Pancreas (tissue), 10 donors: Measurements from ENCODE around the gene TAS2R38. TPM values are rescaled to one million over a fixed set of nuclear protein-coding genes. Genes with fewer than 3 reads are reported as not detected.

Experiments
- ATAC-seq, 4 donors: fragments of 200-7000 bp; cut with Tn5 transposase; one replicate each; pipeline versions ENCODE4 v1.8.0 to v1.9.1; 2020; ENCODE audit warnings: mild to moderate bottlenecking in 4 of 4, moderate library complexity in 4 of 4
- DNase-seq, 6 donors: peaks; one replicate each; pipeline ENCODE4 v3.0.0-alpha.2; 2020
- FAIRE-seq: peaks from 2 replicates; lab custom pipeline; 2012; peaks lifted over from hg19 to GRCh38; lab: Jason Lieb, UNC
- H3K27ac ChIP-seq, 4 donors: fragments of 200-600 bp; sonication (generic); 1 replicate in 3 of 4; 2 replicates in 1 of 4; pipeline versions ENCODE4 v1.5.0 to v1.8.0; 2020
- H3K27me3 ChIP-seq, 4 donors: fragments of 200-600 bp; one replicate each; pipeline ENCODE4 v1.8.0; 2021
- H3K36me3 ChIP-seq, 3 donors: fragments of 200-600 bp; sonication (generic) in 1 of 3; one replicate each; pipeline versions ENCODE4 v1.5.0 to v1.8.0; 2020 to 2021
- H3K4me1 ChIP-seq, 3 donors: fragments of 200-600 bp; one replicate each; pipeline ENCODE4 v1.8.0; 2021
- H3K4me3 ChIP-seq, 4 donors: fragments of 200-600 bp; sonication (generic) in 2 of 4; one replicate each; pipeline versions ENCODE4 v1.5.0 to v1.8.0; 2020 to 2021
- H3K9me3 ChIP-seq, 4 donors: fragments of 200-600 bp; one replicate each; pipeline ENCODE4 v1.8.0; 2021
- WGBS, 2 donors: extraction: QIAGEN DNeasy Blood & Tissue Kit; methylation state at CpG; one replicate each; pipeline ENCODE4 v1.1.7; 2013; 5-methylcytosine and 5-hydroxymethylcytosine counted together
- intact Hi-C, 3 donors: fragments of 100-400 bp; cut with DNase I; formaldehyde crosslinking; loops; one replicate each; pipeline versions ENCODE4 v1.11.1 to v1.14.2; 2022
- polyA plus RNA-seq, 2 donors: library from polyadenylated mRNA; stranded (reverse); fragments of 200-250 nt; gene quantifications; one replicate each; pipeline ENCODE4 v1.2.3, GENCODE V29; 2013
- total RNA-seq, 6 donors: library from RNA; stranded (reverse); fragmentation: NEBNext Ultra II Directional in 4 of 6; extraction: Animal tissue kit (Norgen Biotek cat#: 25700) in 4 of 6; gene quantifications; one replicate each; pipeline versions ENCODE4 v1.2.1 to v1.2.4, GENCODE V29; 2021 to 2023
- TF ChIP-seq, protein P1 (sequence below), 4 donors: fragments of 200-600 bp; sonication (generic) in 3 of 4; IDR thresholded peaks; one replicate each; pipeline versions ENCODE4 v1.5.0 to v1.8.0; 2021; ENCODE audit warnings: antibody characterized with exemption in 4 of 4
- donor health status: healthy with polysubstance abuse.
- donor health status: DM: no; HTN: no; CAD: no; lungs with moderate emphysema.
- donor health status: DM: no; HTN: no; CAD: no.
- donor health status: control.
- donor health status: control.
- donor health status: Bipolar disorder and iron deficiency.
- donor health status: DM: yes; HTN: yes; CAD: no.
- donor health status: DM: no; HTN: no; CAD: no.
- donor health status: DM: no; HTN: no; CAD: no.
- donor health status: DM: yes; HTN: yes; CAD: no.

Gene TAS2R38
- total and polyA plus RNA-seq, 8 donors: not detected

DNA sequence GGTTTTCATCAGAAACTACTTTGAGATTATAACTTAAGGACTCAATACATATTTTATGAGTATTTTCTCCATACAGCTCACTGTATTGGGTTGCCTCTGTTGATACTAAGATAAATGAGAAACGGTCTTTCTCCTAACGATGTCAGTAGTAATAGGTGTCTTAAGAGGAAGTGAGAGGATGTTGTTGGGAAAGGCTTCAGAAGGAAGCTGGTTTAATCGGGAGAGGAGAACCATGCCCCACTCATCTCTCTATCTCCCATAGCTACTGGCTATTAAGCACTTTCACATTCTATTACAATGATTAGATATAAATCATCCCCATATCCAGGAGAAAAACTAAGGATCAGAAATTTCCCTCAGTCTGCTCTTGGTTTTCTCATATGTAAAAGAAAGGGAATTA lies 28.8 kb downstream of the TAS2R38 start:
- no peaks in the 10 kb centered on the region for H3K9me3 ChIP-seq
- no peak overlapping the region for H3K4me3 ChIP-seq
- DNase-seq: no peak
- WGBS, 2 donors: 74 to 89% methylated on average over 3 of the region's 3 CpGs
- intact Hi-C loops: no loop called here
- no peaks in the 10 kb centered on the region for H3K4me1 ChIP-seq
- H3K36me3 ChIP-seq: no peaks in the 10 kb centered on the region
- no peak for FAIRE-seq
- H3K27me3 ChIP-seq: no peaks in the 10 kb centered on the region
- H3K27ac ChIP-seq: no peak overlapping the region
- no peak for ATAC-seq
- TF ChIP-seq, protein P1, sequence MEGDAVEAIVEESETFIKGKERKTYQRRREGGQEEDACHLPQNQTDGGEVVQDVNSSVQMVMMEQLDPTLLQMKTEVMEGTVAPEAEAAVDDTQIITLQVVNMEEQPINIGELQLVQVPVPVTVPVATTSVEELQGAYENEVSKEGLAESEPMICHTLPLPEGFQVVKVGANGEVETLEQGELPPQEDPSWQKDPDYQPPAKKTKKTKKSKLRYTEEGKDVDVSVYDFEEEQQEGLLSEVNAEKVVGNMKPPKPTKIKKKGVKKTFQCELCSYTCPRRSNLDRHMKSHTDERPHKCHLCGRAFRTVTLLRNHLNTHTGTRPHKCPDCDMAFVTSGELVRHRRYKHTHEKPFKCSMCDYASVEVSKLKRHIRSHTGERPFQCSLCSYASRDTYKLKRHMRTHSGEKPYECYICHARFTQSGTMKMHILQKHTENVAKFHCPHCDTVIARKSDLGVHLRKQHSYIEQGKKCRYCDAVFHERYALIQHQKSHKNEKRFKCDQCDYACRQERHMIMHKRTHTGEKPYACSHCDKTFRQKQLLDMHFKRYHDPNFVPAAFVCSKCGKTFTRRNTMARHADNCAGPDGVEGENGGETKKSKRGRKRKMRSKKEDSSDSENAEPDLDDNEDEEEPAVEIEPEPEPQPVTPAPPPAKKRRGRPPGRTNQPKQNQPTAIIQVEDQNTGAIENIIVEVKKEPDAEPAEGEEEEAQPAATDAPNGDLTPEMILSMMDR (IDR thresholded peaks at IDR 0.05): no peak

DNA sequence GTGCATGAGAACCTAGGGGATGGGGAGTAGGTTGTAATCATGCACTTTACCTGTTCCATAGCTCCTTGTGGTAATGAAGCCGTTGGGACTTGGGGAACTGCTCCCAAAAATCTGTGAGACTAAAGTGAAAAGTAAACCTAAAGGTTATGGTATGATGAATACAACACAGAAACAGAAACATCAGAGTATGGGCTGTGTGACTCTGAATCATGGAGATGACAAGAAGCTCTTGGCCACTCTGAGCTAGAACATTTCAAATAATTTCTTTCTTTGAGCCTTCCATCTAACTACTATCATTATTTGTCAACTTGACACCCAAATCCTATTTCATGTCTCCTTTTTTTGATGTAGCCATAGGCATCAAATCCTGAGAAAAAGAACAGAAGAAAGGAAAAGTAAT lies 29.7 kb downstream of the TAS2R38 start:
- Histone ChIP-seq H3K27me3 (no peaks in the 10 kb centered on the region), H3K27ac (no peak overlapping the region), H3K4me1 (no peaks in the 10 kb centered on the region), H3K36me3 (no peaks in the 10 kb centered on the region), H3K9me3 (no peaks in the 10 kb centered on the region), H3K4me3 (no peak overlapping the region)
- 75 to 93% methylated on average over 1 of the region's 1 CpG for WGBS, 2 donors
- ATAC-seq (no peak), DNase-seq (no peak), FAIRE-seq (no peak)
- TF ChIP-seq, protein P1 (IDR thresholded peaks at IDR 0.05): no peak
- intact Hi-C loops: no loop called here

DNA sequence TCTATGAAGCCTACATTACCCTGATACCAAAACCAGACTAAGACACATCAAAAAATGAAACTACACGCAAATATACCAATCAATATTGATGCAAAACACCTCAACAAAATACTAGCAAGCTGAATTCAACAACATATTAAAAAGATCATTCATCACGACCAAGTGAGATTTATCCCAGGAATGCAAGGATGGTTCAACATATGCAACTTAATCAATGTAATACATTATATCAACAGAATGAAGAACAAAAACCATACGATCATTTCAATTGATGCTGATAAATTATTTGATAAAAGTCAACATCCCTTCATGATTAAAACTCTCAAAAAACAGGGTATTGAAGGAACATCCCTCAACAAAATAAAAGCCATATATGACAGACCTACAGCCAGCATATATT lies 32.5 kb downstream of the TAS2R38 start:
- intact Hi-C loops: no loop called here
- H3K9me3 ChIP-seq: no peaks in the 10 kb centered on the region
- ATAC-seq (no peak), FAIRE-seq (no peak), DNase-seq (no peak)
- no peak overlapping the region for H3K27ac ChIP-seq
- H3K27me3 ChIP-seq: no peaks in the 10 kb centered on the region
- WGBS, 2 donors: 80 to 87% methylated on average over 3 of the region's 3 CpGs
- H3K36me3 ChIP-seq: no peaks in the 10 kb centered on the region
- H3K4me1 ChIP-seq: no peaks in the 10 kb centered on the region
- no peak overlapping the region for H3K4me3 ChIP-seq
- TF ChIP-seq, protein P1 (IDR thresholded peaks at IDR 0.05): no peak

DNA sequence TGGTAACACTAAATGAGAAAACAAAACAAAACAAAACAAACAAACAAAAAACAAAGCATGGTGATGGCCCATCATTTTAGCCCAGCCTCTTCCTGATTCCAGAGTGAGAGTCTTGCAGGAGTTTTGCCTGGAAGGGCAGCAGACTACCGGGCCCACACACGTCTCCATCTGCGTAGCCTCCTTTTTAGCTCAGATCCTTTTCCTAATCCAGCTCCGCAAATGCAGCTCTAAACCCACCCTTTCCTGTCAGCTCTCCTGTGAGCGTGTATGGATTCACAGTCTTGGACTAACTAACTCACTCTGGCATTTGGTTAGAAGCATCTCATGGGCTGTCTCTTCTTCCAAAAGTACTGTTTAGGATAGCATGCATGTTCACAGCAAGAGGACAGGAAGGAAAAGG lies 43.4 kb downstream of the TAS2R38 start:
- Histone ChIP-seq H3K4me3 (no peak overlapping the region), H3K9me3 (no peaks in the 10 kb centered on the region), H3K27ac (no peak overlapping the region), H3K4me1 (no peaks in the 10 kb centered on the region), H3K36me3 (no peaks in the 10 kb centered on the region), H3K27me3 (no peaks in the 10 kb centered on the region)
- TF ChIP-seq, protein P1 (IDR thresholded peaks at IDR 0.05): no peak
- intact Hi-C loops: no loop called here
- WGBS, 2 donors: 90% methylated on average over 5 of the region's 5 CpGs
- no peak for FAIRE-seq
- no peak for DNase-seq
- no peak for ATAC-seq

DNA sequence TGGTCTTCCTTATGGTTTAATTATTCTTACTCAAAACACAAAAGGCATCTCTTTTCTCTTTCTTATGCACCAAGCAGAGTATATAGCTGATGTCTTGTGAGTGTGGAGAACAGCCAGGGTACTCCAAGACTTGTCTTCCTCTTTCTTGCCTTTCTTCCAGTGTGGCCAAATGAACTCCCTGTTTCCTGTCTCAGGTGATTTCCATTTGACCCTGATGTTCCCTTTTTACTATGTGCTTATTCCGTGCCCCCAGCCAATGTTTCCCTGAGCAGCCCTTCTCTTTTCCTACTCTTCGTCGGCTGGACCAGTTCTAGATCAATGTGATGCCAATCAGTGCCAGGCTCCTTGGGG lies 44.8 kb downstream of the TAS2R38 start:
- Histone ChIP-seq H3K9me3 (no peaks in the 10 kb centered on the region), H3K4me1 (no peaks in the 10 kb centered on the region), H3K27ac (no peak overlapping the region), H3K36me3 (no peaks in the 10 kb centered on the region), H3K27me3 (no peaks in the 10 kb centered on the region), H3K4me3 (no peak overlapping the region)
- FAIRE-seq (no peak), ATAC-seq (no peak), DNase-seq (no peak)
- intact Hi-C loops: no loop called here
- TF ChIP-seq, protein P1 (IDR thresholded peaks at IDR 0.05): no peak
- WGBS, 2 donors: 78 to 87% methylated on average over 3 of the region's 3 CpGs
